K562 (cell line): ENCODE results near the gene MMP20. TPM values are rescaled to one million over a fixed set of nuclear protein-coding genes. Genes with fewer than 3 reads are reported as not detected.

Source experiments
- ATAC-seq: fragments of 200-7000 bp; cut with Tn5 transposase; 3 replicates; pipeline ENCODE4 v1.9.1; 2020; ENCODE audit warnings: moderate library complexity
- BruUV-seq: library from RNA; stranded (reverse); fragments of 400-500 nt; replicated peaks from 2 replicates; lab custom pipeline; 2021; lab: Mats Ljungman, UMichigan
- CTCF ChIA-PET: fragments of 300-600 bp; formaldehyde crosslinking; extraction: SDS; loops from one replicate; lab custom pipeline; 2021; ENCODE audit warnings: low intra/inter-chr PET ratio; lab: Yijun Ruan, JAX
- POLR2A ChIA-PET: fragments of 300-600, 350-650 bp; sonication (Branson Sonifier 250); formaldehyde crosslinking; extraction: SDS; loops from one replicate; lab custom pipeline; 2021; ENCODE audit warnings: antibody characterized with exemption, inconsistent platforms; lab: Yijun Ruan, JAX
- DNase-seq, 4 experiments: peaks; one replicate each; pipeline versions ENCODE4 v3.0.0 to v3.0.0-alpha.2; 2011 to 2018; ENCODE audit warnings: low spot score in 3 of 4, mixed read lengths in 3 of 4; ENCODE audit errors: extremely low read depth in 1 of 4
- FAIRE-seq: peaks from 2 replicates; lab custom pipeline; 2011; peaks lifted over from hg19 to GRCh38; lab: Jason Lieb, UNC
- H2AFZ ChIP-seq: 2 replicates; pipeline ENCODE4 v1.6.0; 2011; ENCODE audit warnings: low read depth, low read length, control low read depth, inconsistent platforms
- H3K27ac ChIP-seq: fragments of 200-600 bp; 3 replicates; pipeline ENCODE4 v1.8.0; 2011; ENCODE audit warnings: low read depth, mild to moderate bottlenecking, control low read depth, inconsistent platforms, low read length, moderate library complexity, mixed read lengths; ENCODE audit errors: extremely low read depth
- H3K27me3 ChIP-seq, 2 experiments: fragments of 300-600 bp in 1 of 2; 2 replicates in 1 of 2; 3 replicates in 1 of 2; pipeline versions ENCODE4 v1.6.0 to v1.8.0; 2011; ENCODE audit warnings: inconsistent platforms in 2 of 2, low read length in 2 of 2, mild to moderate bottlenecking in 1 of 2, mixed read lengths in 1 of 2, moderate library complexity in 1 of 2; ENCODE audit not compliant: control insufficient read depth in 2 of 2, insufficient read depth in 2 of 2
- H3K36me3 ChIP-seq: fragments of 300-600 bp; 3 replicates; pipeline ENCODE4 v1.8.0; 2011; ENCODE audit warnings: mild to moderate bottlenecking, low read length, inconsistent platforms; ENCODE audit not compliant: control insufficient read depth, insufficient read depth
- H3K4me1 ChIP-seq, 2 experiments: fragments of 200-600 bp in 1 of 2; replicated peaks in 1 of 2; 2 replicates in 1 of 2; 3 replicates in 1 of 2; pipeline versions ENCODE4 v1.5.1 to v1.8.0; 2011; ENCODE audit warnings: inconsistent platforms in 2 of 2, low read length in 2 of 2, mild to moderate bottlenecking in 1 of 2, mixed read lengths in 1 of 2, moderate library complexity in 1 of 2; ENCODE audit not compliant: control insufficient read depth in 2 of 2, insufficient read depth in 2 of 2
- H3K4me2 ChIP-seq: 2 replicates; pipeline ENCODE4 v1.6.1; 2011; ENCODE audit warnings: low read length, control low read depth, inconsistent platforms, mixed read lengths; ENCODE audit not compliant: insufficient read depth
- H3K4me3 ChIP-seq: fragments of 200-600 bp; sonication (generic), shearing (Covaris generic); 2 replicates; pipeline ENCODE4 v1.5.1; 2016; ENCODE audit warnings: control low read depth, inconsistent platforms
- H3K79me2 ChIP-seq: fragments of 200-600 bp; 3 replicates; pipeline ENCODE4 v1.8.0; 2011; ENCODE audit warnings: low read length, inconsistent platforms; ENCODE audit not compliant: control insufficient read depth, insufficient read depth
- H3K9ac ChIP-seq, 2 experiments: 2 replicates each; pipeline versions ENCODE4 v1.6.0 to v1.6.1; 2011; ENCODE audit warnings: low read depth in 2 of 2, low read length in 2 of 2, control low read depth in 1 of 2, inconsistent platforms in 1 of 2, mild to moderate bottlenecking in 1 of 2, mixed read lengths in 1 of 2; ENCODE audit not compliant: insufficient read depth in 1 of 2
- H3K9me1 ChIP-seq: one replicate; pipeline ENCODE4 v1.6.0; 2011; ENCODE audit warnings: inconsistent platforms, mild to moderate bottlenecking, low read length, moderate library complexity; ENCODE audit not compliant: control insufficient read depth, insufficient read depth
- H3K9me3 ChIP-seq: replicated peaks from 2 replicates; pipeline ENCODE4 v1.5.1; 2011; ENCODE audit warnings: low read depth, low read length, inconsistent platforms; ENCODE audit not compliant: control insufficient read depth, insufficient read depth
- H4K20me1 ChIP-seq: replicated peaks from 2 replicates; pipeline ENCODE4 v1.6.1; 2011; ENCODE audit warnings: low read length, inconsistent platforms, mixed read lengths; ENCODE audit not compliant: control insufficient read depth, insufficient read depth
- ZNF589 ChIP-seq: fragments of 200-800 bp; sonication (Bioruptor generic); IDR thresholded peaks from 2 replicates; pipeline ENCODE4 v1.6.1; 2016; ENCODE audit warnings: low read depth, missing genetic modification characterization, missing compliant biosample characterization
- ZNF79 ChIP-seq: fragments of 250-450 bp; sonication (Bioruptor Pico); IDR thresholded peaks from 2 replicates; pipeline ENCODE4 v1.4.0; 2020; ENCODE audit warnings: low read depth, mild to moderate bottlenecking, moderate library complexity
- WGBS: fragments of 100-300 bp; shearing (Covaris generic); methylation state at CpG from one replicate; pipeline ENCODE4 v1.1.6; 2016; ENCODE audit warnings: low coverage, mixed read lengths; ENCODE audit not compliant: insufficient coverage; ENCODE audit errors: missing lambda C conversion rate; 5-methylcytosine and 5-hydroxymethylcytosine counted together
- in situ Hi-C: fragments of 300-500 bp; cut with MboI; formaldehyde crosslinking; loops from 4 replicates; pipeline ENCODE4 v1.15.0; 2018; ENCODE audit warnings: inconsistent platforms, mixed read lengths
- intact Hi-C: fragments of 100-400 bp; cut with micrococcal nuclease; formaldehyde crosslinking; loops from 2 replicates; pipeline ENCODE4 v1.14.2; 2022
- polyA plus RNA-seq, 8 experiments: library from polyadenylated mRNA; depleted of rRNA in 4 of 8; stranded (reverse) in 5 of 8; unstranded in 3 of 8; fragments of >200 nt; fragmentation: Nextera tagmentation in 2 of 8; fragmentation: Illumina TruSeq in 1 of 8; extraction: Ambion mirVana in 2 of 8; extraction: Trizol in 1 of 8; gene quantifications; 2 replicates each; pipeline versions ENCODE4 v1.2.1 to v1.2.3, GENCODE V29; 2011 to 2014; ENCODE audit warnings: inconsistent platforms in 1 of 8, missing spikeins in 1 of 8
- total RNA-seq, 7 experiments: library from RNA; depleted of rRNA in 6 of 7; stranded (reverse); fragments of >200 nt in 6 of 7; fragmentation: Illumina TruSeq in 2 of 7; extraction: Trizol in 2 of 7; gene quantifications; 2 replicates each; pipeline versions ENCODE4 v1.2.1 to v1.2.3, GENCODE V29; 2011 to 2021; ENCODE audit warnings: low replicate concordance in 1 of 7
- TF ChIP-seq, protein P1 (sequence below): IDR thresholded peaks from 2 replicates; pipeline ENCODE4 v1.6.1; 2012; ENCODE audit warnings: low read depth, low read length, improper control_type of control experiment, borderline replicate concordance

The MMP20 gene
- total and polyA plus RNA-seq, 9 of the 15 experiments (the other 6 are each of a cell fraction or from before 2014, with no cell fraction given): not detected

DNA sequence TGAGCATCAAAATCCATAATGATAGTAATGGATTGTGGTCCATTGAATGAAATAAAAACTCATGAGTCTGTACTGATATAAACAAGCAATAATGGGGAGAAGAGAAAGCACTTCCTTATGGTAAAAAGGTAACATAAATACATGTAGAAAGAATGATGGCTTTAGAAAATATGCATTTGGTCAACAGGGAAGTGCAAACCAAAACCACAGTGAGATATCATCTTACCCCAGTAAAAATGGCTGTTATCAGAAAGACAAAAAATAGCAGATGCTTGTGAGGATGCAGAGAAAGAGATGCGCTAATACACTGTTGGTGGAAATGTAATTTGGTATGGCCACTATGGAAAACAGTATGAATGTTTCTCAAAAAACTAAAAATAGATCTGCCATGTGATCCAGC is 6.9 kb upstream of the MMP20 start:
- CTCF ChIA-PET: interaction anchor here (0.6 kb wide), 1 partner anchor 55 kb away, joined by 4 read pairs; no protein-coding TSS in a partner anchor
- no peak for ATAC-seq

More for the DNA sequence above, 6.9 kb upstream of the MMP20 start:
- no peaks in the 10 kb centered on the region for H3K4me1 ChIP-seq
- H2AFZ ChIP-seq: no peak overlapping the region
- H3K27me3 ChIP-seq: no peaks in the 10 kb centered on the region; a peak in 1 of 5 replicates
- H3K4me2 ChIP-seq: no peak overlapping the region
- no peaks in the 10 kb centered on the region for H3K79me2 ChIP-seq
- FAIRE-seq (no peak), DNase-seq (no peak)
- POLR2A ChIA-PET: no interaction called here
- TF ChIP-seq, protein P1, sequence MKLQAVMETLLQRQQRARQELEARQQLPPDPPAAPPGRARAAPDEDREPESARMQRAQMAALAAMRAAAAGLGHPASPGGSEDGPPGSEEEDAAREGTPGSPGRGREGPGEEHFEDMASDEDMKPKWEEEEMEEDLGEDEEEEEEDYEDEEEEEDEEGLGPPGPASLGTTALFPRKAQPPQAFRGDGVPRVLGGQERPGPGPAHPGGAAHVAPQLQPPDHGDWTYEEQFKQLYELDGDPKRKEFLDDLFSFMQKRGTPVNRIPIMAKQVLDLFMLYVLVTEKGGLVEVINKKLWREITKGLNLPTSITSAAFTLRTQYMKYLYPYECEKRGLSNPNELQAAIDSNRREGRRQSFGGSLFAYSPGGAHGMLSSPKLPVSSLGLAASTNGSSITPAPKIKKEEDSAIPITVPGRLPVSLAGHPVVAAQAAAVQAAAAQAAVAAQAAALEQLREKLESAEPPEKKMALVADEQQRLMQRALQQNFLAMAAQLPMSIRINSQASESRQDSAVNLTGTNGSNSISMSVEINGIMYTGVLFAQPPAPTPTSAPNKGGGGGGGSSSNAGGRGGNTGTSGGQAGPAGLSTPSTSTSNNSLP: no peak
- TF ChIP-seq ZNF589 (CRISPR knock-in tag) (no peak), ZNF79 (no peak)
- no peaks in the 10 kb centered on the region for H4K20me1 ChIP-seq
- WGBS: 0% methylated on average over 1 of the region's 1 CpG
- H3K9ac ChIP-seq: no peak overlapping the region
- BruUV-seq: no TSS peak
- no peak overlapping the region for H3K27ac ChIP-seq
- no peak overlapping the region for H3K4me3 ChIP-seq
- no peaks in the 10 kb centered on the region for H3K36me3 ChIP-seq
- no peaks in the 10 kb centered on the region for H3K9me3 ChIP-seq
- in situ Hi-C loops (no loop called here), intact Hi-C loops (no loop called here)
- no peaks in the 10 kb centered on the region for H3K9me1 ChIP-seq
